ENCODE data around the gene PLEKHG2.

The PLEKHG2 gene

GRCh38 chr19:39420769-39421168 lies 8.3 kb downstream of the PLEKHG2 start:
- DNase-seq (ENCODE audit: low read depth in 2 of 2): no peak

- no peak for DNase-seq (ENCODE audit: low read depth in 2 of 2)
These were observed 9.6 kb downstream of the PLEKHG2 start for GRCh38 chr19:39422020-39422419.

- DNase-seq (ENCODE audit: low read depth in 2 of 2): no peak
These were observed 11.0 kb downstream of the PLEKHG2 start for GRCh38 chr19:39423258-39424086.

DNA sequence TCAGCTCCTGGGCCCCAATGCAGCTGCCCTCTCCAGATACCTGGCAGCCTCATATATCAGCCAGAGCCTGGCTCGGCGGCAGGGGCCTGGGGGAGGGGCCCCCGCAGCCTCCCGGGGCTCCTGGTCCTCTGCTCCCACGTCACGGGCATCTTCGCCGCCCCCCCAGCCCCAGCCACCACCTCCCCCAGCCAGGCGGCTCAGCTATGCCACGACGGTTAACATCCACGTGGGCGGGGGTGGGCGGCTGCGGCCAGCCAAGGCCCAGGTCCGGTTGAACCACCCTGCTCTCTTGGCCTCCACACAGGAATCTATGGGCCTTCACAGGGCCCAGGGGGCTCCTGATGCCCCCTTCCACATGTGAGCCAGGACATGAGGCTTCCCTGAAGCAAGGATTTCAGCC lies 12.5 kb downstream of the PLEKHG2 start:
- no peak for DNase-seq (ENCODE audit: low read depth in 2 of 2)

- DNase-seq (ENCODE audit: low read depth in 2 of 2): no peak
These were observed 13.3 kb downstream of the PLEKHG2 start for GRCh38 chr19:39425744-39426143.

DNA sequence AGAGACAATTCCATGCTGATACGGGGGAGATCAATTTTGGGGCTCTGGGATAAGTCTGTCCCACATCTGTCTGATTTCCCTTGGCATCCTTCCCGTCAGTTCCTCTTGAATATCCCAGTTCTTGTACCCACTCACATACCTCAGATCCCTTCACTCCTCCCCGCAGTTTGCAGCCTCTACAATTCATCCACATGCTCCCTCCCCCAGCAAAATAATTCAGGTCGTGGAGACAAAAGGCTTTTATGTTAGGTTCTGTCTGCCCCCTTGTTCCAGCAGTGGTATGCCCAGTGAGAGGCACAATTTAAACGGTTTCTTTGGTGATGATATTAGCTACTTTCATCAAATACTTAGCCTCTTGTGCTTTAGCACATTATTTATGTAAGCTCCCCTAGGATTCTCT lies 13.7 kb downstream of the PLEKHG2 start:
- DNase-seq (ENCODE audit: low read depth in 2 of 2): no peak

DNA sequence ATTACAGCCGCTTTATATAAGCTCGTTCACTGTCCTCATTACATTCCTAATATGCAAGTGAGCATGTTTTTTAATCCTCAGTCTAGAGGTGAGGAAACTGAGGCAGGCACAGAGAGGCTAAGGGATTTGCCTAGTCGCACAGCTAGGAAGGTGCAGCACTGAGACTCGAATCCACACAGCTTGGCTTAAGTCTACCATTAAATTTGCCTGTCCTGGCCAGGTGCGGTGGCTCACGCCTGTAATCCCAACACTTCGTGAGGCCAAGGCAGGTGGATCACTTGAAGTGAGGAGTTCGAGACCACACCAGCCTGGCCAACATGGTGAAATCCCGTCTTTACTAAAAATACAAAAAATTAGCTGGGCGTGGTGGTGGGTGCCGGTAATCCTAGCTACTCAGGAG lies 15.2 kb downstream of the PLEKHG2 start:
- no peak for DNase-seq (ENCODE audit: low read depth in 2 of 2)

DNA sequence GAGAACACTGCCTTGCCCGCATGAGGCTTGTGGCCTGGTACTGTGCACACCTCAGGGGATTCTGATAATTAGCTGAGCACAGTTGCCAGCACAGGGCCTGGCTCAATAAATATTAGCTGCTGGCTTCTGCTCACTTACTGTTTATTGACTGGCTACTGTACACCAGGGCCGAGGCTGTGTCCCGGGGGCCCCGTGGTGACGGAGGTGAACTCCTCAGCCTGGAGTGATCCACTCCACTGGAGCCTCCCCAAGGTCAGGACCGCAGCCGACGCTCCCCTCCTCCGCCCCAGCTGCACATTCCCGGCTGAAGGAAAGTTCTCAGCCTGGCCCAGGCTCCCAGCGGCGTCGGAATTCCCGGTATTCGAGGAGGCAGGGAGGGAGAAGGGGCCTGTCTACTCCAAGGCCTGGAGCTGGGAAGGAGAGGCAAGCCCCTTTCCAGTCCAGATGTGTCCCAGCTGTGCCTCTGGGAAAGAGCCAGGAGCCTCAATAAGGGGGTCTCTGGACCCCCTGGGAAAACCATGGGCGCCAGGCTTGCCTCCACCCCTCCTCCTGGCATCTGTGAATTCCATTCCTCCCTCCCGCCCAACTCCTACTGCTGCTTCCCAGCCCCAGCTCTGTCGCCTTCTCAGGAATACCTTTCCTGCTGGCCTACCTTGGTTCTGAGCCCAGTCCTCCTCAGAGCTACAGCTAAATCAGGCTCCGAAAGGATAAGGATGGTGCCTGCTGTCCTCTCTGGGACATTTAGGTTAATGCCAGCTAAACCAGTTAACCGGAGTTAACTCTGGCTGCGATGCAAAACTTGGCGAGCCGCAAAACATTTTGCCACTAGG lies 16.0 kb downstream of the PLEKHG2 start:
- no peak for DNase-seq (ENCODE audit: low read depth in 2 of 2)

DNA sequence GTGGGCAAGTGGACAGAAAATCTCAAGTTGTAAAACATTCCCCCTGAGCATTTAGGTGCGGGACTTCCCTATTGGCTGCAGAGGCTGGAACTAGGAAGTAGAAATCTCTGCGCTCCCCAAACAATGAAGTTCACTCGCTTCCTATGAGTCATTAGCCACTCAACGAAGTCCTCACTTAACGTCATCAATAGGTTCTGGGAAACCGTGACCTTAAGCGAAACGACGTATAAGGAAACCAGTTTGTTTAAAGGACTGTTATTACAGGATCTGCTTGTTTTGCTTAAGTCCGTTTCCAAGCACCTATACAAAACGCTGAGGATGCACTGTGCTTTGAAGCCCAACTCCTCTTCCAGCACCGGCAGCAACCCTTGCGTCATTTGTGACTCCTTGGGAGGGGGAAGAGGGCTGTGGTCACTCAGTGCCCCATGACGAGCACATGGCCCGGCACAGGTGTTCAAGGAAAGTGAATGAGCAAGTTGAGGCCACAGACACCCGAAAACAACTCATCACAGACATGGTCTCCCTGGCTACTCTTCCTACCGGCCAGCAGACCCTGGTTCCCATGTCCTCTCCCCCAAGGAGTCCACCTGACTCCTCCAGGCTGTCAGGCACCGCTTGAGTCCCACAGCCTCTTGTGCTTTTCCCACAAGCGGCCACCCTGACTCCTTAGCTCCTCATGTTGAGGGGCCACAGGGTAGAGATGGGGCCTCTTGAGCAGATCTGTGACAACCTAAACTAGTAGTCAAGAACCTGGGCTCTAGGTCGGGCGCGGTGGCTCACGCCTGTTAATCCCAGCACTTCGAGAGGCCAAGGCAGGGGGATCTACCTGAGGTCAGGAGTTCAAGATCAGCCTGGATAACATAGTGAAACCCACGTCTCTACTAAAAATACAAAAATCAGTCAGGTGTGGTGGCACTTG lies 18.5 kb downstream of the PLEKHG2 start:
- peak in 1 of 2 donors; percentile 60 for DNase-seq (ENCODE audit: low read depth in 2 of 2)

GRCh38 chr19:39432677-39433025 lies 20.2 kb downstream of the PLEKHG2 start:
- DNase-seq (ENCODE audit: low read depth in 2 of 2): no peak

DNA sequence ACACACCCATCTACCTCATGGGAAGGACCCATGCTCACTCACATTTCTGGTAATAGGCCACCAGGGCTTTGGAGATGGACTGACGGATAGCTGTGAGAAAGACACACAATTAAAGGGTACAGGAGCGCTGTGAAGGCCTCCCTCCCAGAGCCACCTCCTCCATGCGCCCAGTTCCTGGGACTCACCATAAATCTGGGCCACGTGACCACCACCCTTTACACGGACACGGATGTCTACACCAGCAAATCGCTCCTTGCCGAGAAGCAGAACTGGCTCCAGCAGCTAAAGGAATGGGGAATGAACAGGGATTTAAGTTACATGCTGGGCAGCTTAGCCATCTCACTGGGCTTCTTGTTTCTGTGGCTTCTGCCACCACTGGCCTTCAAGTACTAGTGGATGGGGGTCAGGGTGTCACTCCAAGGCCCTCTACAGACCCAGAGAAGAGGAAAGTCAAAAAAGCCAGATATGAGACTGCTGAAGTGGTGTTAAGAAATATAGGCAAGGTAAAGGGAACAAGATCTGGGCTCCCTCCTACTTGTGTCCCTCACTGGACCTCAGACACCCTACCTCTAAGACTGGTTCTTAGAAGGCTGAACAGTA lies 21.1 kb downstream of the PLEKHG2 start:
- DNase-seq (ENCODE audit: low read depth in 2 of 2): no peak

DNA sequence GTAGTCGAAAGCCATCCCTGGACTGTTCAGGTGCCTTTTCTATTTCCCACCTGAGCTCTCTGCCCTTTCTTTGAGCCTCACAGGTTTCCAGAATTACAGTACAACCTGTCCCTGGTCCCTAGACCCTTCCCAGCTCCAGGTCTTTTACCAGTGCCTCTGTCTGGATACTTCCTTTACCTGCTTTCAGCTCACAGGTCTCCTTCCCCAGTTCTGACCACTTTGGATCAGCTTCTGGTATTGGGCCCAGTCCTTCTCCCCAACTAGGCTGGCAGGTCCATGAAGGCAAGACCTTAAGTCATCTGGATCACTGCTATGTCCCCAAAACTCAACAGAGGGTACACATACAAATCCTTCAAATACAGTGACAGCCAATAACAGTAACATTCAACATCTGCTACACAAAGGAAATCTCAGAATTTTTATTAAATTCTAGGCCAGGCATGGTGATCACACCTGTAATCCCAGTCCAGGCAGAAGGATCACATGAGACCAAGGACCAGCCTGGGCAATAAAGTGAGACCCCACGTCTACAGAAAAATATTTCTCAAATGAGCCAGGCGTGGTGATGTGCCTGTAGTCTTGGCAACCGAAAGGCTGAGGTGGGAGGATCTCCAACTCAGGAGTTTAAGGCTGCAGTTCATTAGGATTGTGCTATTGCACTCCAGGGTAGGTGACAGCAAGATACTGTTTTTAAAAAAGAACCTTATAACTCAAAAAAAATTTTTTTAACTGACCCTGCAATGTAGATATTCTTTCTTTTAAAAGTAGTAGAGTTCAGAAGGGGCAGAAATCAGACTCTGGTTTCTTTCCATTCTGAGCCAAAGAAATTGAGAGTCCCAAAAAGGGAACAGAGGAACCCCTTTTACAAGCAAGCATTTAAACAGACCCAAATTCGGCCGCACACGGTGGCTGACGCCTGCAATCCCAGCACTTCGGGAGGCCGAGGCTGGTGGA lies 21.9 kb downstream of the PLEKHG2 start:
- DNase-seq (ENCODE audit: low read depth in 2 of 2): no peak

DNA sequence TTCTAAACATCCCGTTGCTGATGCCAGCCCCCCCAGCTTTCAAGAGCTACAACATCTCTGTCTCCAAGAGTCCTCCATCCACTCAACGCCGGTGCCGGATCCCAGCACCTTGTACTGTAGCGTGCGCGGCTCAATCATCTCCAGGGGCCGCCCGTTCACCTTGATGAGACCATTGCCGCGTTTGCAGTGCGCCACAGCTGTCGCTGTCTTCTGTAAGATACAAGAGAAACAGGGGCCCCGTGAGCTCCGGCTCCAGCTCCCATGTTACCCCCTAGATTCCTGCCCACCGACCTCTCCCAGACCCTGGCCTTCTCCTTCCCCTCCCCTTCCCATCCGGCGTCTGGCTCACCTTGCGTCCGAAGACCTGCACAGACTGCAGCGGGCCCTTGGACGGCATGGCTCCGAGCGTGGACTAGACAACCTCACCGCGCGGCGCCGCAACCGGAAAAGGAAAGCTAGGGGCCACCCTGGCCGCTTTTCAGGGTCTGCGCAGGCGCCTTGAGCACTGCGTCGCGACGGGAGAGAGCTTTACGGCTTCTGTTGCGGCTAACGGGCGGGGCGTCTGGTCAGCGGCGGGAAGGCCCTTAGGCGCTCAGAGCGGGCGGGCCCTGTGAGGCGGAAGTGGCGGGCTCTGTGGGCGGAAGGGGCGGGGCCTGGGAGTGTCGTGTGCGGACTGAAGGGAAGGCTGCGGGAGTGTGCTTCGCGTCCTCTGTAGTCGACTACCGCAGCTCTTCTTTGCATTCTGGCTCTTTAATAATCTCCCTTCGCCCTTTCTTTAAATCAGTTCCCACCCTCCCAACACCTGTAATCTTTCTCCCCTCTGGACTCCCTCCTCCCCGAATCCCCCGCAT lies 23.3 kb downstream of the PLEKHG2 start, which contains the start of gene RPS16:
Gene RPS16 (minus strand): TSS at position 451 of the 851 bp plus-strand sequence. CDS start 54 bp downstream, at position 397.
- DNase-seq (ENCODE audit: low read depth in 2 of 2): peak; percentile 99 to 100

DNA sequence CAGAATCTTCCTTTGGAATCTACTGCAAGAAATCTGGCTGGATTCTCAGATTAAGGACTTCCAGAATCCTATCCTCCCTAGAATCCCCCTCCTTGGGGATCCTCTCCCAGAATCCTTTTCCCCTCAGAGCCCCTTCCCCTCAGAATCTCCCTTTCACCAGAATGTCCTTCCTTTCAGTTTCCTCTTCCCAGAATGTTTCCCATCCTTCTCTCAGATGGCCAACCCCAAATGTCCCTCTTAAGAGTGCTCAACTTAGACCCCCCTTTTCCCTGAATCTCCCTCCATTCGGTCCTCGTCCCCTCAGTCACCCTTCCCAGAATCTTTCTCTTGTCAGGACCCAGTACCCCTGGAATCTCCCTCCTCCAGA lies 23.9 kb downstream of the PLEKHG2 start:
- DNase-seq (ENCODE audit: low read depth in 2 of 2): no peak

GRCh38 chr19:39438270-39438934 lies 25.9 kb downstream of the PLEKHG2 start:
- no peak for DNase-seq (ENCODE audit: low read depth in 2 of 2)

DNA sequence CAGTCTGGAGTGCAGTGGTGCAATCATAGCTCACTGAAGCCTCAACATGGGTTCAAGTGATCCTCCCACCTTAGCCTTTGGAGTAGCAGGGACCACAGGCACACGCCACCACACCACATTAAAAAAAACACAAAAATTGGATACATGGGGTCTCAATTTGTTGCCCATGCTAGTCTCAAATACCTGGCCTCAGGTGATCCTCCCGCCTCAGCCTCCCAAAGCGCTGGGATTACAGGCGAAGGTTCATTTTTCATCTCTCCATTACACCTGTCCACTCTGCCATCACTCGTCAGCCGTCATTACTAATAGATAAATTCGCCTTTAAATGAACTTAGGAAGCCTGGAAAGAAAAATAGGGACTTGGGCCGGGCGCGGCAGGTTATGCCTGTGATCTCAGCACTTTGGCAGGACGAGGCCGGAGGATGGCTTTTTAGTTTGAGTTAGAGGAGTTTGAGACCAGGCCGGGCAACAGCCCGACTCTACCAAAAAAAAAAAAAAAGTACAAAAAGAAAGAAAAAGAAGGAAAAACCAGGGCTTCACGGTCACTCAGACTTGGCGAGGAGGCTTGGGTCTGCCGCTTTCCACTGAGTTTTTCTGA lies 32.2 kb downstream of the PLEKHG2 start:
- no peak for DNase-seq (ENCODE audit: low read depth in 2 of 2)

DNA sequence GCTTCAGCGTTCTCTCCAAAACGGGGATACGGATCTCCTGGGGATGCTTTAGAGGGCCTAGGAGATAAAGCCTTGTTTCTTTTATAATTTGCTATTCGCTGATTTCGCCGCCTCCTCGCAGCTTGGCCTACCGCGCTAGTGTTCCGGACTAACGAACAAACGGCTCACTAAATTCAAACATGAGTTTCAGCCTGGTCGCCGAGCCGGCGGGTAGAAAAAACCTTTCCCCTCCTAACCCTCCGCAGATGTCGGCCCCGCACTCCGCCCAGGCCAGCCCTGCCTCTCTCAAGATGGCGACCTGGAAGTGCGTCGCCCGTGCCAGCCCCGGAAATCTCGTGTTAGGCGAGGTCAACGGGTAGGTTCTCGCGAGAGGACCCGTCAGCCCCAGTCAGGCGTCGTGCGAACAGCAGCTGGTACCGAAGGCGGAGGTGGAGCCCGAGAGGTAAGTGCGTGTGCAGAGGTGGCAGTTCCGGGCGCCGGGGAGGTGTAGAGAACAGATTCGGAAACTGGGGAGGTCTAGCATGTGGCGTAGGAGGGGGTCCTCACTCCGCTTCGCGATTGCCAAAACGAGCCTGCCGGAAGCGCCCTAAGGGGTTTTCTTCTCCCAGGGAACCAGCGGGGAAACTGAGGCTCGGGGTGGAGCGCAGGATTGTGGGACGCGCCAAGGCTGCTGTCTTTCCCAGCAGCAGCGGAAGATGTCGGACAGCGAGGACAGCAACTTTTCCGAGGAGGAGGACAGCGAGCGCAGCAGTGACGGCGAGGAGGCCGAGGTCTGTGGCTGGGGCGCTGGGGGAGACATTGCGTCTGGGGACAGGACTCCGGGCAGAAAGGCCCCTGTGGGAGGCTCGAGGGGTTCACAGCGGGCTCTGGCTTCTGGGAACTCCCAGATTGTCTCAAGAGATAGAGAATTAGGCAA lies 33.0 kb downstream of the PLEKHG2 start, which contains the start of gene SUPT5H:
Gene SUPT5H (plus strand): TSS at position 387 of the 916 bp plus-strand sequence. CDS start 309 bp downstream, at position 696.
- DNase-seq (ENCODE audit: low read depth in 2 of 2): peak; percentile 93 to 95
